HUDEP-2 (cell line): ENCODE data around the gene ZDHHC1.
A peak's percentile ranks its signal among the peaks of the same experiment; 100 is the strongest.
"Not testable (repeated sequence)": the region's sequence is repeated elsewhere in the genome, so short reads cannot be mapped to it uniquely, and the experiment has no call there.

Source experiments
- DNase-seq, 76 experiments: peaks; one replicate each; lab custom pipeline; 2025; ENCODE audit not compliant: unreplicated experiment in 76 of 76; lab: John Stamatoyannopoulos, UW

Gene ZDHHC1

GRCh38 chr16:67378642-67379041, 37.6 kb downstream of the ZDHHC1 start:
- no peak for DNase-seq

DNA sequence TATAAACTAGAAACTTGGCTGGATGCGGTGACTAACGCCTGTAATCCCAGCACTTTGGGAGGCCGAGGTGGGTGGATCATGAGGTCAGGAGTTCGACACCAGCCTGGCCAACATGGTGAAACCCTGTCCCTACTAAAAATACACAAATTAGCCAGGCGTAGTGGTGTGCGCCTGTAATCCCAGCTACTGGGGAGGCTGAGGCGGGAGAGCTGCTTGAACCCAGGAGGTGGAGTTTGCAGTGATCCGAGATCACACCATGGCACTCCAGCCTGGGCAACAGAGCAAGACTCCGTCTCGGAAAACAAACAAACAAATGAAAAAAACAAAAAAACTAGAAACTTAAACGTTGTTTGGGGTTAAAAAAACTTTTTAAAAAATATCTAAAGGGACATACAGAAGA, 40.3 kb downstream of the ZDHHC1 start:
- not testable (repeated sequence) for DNase-seq

- peak in 9 of 76 experiments; percentile 2 to 39 (median 13) for DNase-seq
Observed at GRCh38 chr16:67372664-67373063, 43.6 kb downstream of the ZDHHC1 start.

DNA sequence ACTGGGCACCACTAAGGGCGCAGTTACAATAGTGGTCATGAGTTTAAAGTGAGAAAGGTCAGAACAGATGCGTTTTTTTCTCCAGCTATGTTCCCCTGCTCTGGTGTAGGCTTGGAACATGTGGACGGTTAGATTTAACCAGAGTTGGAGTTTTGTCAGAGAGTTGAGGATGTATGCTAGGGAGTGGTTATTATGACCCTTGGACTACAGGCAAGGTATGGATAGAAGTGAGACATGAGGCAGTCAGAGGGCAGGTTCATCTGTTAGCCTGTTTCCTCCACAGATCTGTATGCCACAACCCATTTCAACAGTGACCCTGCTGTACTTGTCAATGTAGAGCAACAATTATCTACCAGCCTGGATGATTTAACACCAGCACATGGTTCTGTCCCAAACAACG, 45.6 kb downstream of the ZDHHC1 start:
- no peak for DNase-seq

DNA sequence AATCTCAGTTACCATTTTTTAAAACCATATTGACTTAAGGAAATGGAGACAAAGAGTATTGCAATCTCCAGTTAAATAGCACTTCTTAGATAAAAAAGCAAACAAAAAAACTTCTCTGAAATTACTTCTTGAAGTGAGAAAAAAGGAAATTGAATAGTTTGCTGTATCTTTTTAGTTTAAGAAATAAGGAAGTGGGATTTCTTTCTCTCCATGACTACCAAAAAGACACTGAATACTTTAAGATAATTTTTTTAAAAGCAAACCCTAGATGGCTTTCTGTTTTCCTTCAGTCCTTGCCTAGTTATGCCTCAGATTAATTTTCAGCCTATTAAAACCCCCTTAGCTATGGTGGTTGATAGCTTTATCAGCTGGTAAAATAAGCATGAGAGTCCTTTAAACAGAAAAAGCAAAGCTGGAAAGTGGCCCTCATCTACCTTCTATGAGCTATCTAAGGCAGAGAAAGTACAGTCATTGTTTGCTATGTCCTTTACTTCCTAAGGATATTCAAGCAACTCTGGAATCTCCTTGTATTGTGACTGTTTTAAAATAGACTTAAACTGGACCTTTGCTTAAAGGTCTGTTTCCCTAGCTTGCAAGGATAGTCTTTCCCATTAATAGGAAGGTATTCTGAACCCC, 51.6 kb downstream of the ZDHHC1 start:
- no peak for DNase-seq

DNA sequence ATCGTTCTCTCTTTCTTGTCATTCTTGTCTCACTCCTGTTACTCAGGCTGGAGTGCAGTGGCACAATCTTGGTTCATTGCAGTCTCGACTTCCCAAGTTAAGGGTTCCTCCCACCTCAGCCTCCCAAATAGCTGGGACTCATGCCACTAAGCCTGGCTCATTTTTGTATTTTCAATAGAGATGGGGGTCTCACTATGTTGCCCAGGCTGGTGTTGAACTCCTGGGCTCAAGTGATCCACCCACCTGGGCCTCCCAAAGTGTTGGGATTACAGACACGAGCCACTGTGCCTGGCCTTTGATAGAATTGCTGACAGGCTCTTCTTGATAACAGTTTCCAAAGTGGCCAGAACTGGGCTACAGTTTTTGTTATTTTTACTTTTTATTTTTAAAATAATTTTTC, 55.2 kb downstream of the ZDHHC1 start:
- DNase-seq, result no peak

GRCh38 chr16:67359540-67360269, 56.6 kb downstream of the ZDHHC1 start:
- DNase-seq, result peak in 1 of 76 experiments; percentile 2

- DNase-seq, result no peak
Observed at GRCh38 chr16:67357561-67357960, 58.7 kb downstream of the ZDHHC1 start.

GRCh38 chr16:67356396-67356795, 59.9 kb downstream of the ZDHHC1 start:
- no peak for DNase-seq

DNA sequence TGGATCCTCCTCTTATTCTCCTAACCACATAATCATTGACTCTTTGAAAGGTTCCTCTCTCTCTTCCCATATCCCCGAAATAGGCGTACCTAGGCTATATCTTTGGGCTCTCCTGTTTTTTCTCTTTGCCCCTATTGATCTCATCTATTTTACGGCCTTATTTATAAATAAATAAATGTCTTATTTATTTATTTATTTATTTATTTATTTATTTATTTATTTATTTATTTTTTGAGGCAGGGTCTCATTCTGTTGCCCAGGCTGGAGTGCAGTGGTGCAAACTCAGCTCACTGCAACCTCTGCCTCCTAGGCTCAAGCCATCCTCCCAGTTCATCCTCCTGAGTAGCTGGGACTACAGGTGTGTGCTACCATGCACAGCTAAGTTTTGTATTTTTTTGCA, 63.8 kb downstream of the ZDHHC1 start:
- DNase-seq, result not testable (repeated sequence)

- no peak for DNase-seq
Observed at GRCh38 chr16:67350324-67350723, 66.0 kb downstream of the ZDHHC1 start.

GRCh38 chr16:67349172-67349571, 67.1 kb downstream of the ZDHHC1 start:
- peak in 13 of 76 experiments; percentile 3 to 50 (median 22) for DNase-seq

- DNase-seq, result no peak
Observed at GRCh38 chr16:67346341-67346740, 69.9 kb downstream of the ZDHHC1 start.

DNA sequence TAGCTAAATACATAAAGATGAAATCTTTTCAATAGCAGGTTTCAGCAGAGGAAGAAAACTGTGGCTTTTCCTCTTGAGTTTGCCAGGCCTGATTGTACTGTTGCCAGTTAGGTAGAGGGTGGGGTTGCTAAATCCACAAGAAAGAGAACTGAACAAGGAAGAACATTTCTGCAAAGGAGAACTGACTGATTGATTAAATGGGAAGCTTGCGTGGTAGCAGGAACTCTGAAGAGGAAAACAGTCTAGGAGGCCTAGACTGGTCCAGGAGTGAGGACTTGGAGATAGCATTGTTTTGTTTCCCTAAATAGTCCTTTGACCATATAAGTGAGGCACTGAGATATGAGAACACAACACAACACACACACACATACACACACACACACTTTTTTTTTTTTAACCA, 70.9 kb downstream of the ZDHHC1 start:
- no peak for DNase-seq
